ENCODE data around the gene KANSL1. TPM values are rescaled to one million over a fixed set of nuclear protein-coding genes. Genes with fewer than 3 reads are reported as not detected.

KANSL1 gene
- polyA plus RNA-seq, 1 of the 3 experiments (the other 2 are of a cell fraction), result 10.0 TPM

DNA sequence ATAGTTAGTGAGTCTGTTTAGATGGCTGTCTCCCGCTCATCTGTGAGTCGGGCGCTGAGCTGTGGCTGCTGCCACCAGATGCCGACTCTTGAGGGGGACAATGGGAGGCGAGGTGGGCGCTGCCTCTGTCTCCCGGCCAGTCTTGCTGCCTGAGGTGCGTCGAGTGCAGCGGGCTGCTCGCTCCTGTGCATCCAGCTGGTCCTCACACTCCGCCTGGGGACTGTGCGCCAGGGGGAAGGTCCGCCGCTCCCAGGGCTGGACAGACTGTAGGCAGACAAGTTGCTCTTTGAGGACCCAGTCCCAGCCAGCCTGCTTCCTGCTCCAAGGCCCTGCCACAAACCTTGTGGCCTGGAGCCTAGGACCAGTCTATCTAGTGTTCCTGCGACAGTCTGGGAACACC, 161.8 kb downstream of the KANSL1 start:
- H3K9ac ChIP-seq, result no peak overlapping the region
- H3K4me1 ChIP-seq (ENCODE audit: control insufficient read depth in 1 of 2, insufficient read depth in 2 of 2, low read depth in 1 of 2, low read length in 1 of 2), result peaks cover 0 to 14% of the 10 kb centered on the region in 2 experiments; a peak in 1 of 4 replicates
- no peak overlapping the region for H3K27ac ChIP-seq (ENCODE audit: low read depth in 2 of 2, low read length in 1 of 2)
- TF ChIP-seq RAD21 (IDR thresholded peaks at IDR 0.05; ENCODE audit: low read length) (no peak), NFIC (IDR thresholded peaks at IDR 0.05; ENCODE audit: borderline replicate concordance) (no peak), NRF1 (IDR thresholded peaks at IDR 0.05; ENCODE audit: low read depth, low read length) (no peak), SIN3A (IDR thresholded peaks at IDR 0.05; ENCODE audit: borderline replicate concordance, low read depth, low read length) (no peak), SMC3 (IDR thresholded peaks at IDR 0.05; ENCODE audit: low read depth, low read length) (no peak), EP300 (IDR thresholded peaks at IDR 0.05; ENCODE audit: borderline replicate concordance in 1 of 2, low read depth in 1 of 2, low read length in 1 of 2) (no peak), EZH2phosphoT487 (IDR thresholded peaks at IDR 0.05; ENCODE audit: borderline replicate concordance, low read depth) (no peak), CHD2 (IDR thresholded peaks at IDR 0.05; ENCODE audit: low read length, partially characterized antibody) (no peak), MEF2A (IDR thresholded peaks at IDR 0.05; ENCODE audit: borderline replicate concordance, low read depth) (no peak), TAF1 (IDR thresholded peaks at IDR 0.05; ENCODE audit: borderline replicate concordance, low read depth, low read length) (no peak)
- TF ChIP-seq, protein P1, sequence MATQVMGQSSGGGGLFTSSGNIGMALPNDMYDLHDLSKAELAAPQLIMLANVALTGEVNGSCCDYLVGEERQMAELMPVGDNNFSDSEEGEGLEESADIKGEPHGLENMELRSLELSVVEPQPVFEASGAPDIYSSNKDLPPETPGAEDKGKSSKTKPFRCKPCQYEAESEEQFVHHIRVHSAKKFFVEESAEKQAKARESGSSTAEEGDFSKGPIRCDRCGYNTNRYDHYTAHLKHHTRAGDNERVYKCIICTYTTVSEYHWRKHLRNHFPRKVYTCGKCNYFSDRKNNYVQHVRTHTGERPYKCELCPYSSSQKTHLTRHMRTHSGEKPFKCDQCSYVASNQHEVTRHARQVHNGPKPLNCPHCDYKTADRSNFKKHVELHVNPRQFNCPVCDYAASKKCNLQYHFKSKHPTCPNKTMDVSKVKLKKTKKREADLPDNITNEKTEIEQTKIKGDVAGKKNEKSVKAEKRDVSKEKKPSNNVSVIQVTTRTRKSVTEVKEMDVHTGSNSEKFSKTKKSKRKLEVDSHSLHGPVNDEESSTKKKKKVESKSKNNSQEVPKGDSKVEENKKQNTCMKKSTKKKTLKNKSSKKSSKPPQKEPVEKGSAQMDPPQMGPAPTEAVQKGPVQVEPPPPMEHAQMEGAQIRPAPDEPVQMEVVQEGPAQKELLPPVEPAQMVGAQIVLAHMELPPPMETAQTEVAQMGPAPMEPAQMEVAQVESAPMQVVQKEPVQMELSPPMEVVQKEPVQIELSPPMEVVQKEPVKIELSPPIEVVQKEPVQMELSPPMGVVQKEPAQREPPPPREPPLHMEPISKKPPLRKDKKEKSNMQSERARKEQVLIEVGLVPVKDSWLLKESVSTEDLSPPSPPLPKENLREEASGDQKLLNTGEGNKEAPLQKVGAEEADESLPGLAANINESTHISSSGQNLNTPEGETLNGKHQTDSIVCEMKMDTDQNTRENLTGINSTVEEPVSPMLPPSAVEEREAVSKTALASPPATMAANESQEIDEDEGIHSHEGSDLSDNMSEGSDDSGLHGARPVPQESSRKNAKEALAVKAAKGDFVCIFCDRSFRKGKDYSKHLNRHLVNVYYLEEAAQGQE (IDR thresholded peaks at IDR 0.05; ENCODE audit: low read depth, low read length), result no peak
- CTCF ChIA-PET, result interaction anchor here (0.6 to 6.9 kb wide), 3 partner anchors 13 to 161 kb away, joined by 3 to 50 read pairs (median 4); partner anchors contain the start of gene KANSL1
- peaks cover 4% of the 10 kb centered on the region for H4K20me1 ChIP-seq (ENCODE audit: insufficient read depth)
- 94% methylated on average over 7 of the region's 16 CpGs for WGBS (ENCODE audit: low lambda C conversion rate)
- no peaks in the 10 kb centered on the region for H3K79me2 ChIP-seq (ENCODE audit: insufficient read depth)
- no peak overlapping the region for H3K4me2 ChIP-seq
- H3F3A ChIP-seq (replicated peaks; ENCODE audit: insufficient read depth), result peaks cover 11% of the 10 kb centered on the region
- no peak overlapping the region for H3K4me3 ChIP-seq (ENCODE audit: low read depth in 2 of 2, low read length in 1 of 2)
- H2AFZ ChIP-seq (ENCODE audit: low read depth), result no peak overlapping the region
- H3K9me2 ChIP-seq, result no peaks in the 10 kb centered on the region
- H3K9me3 ChIP-seq, result no peaks in the 10 kb centered on the region
- no peak for DNase-seq
- H3K36me3 ChIP-seq (replicated peaks in 1 of 2; ENCODE audit: control insufficient read depth in 1 of 2, insufficient read depth in 2 of 2, low read length in 1 of 2), result peaks cover 81 to 99% of the 10 kb centered on the region in 2 experiments
- no peaks in the 10 kb centered on the region for H3K27me3 ChIP-seq (ENCODE audit: insufficient read depth)
- POLR2A ChIA-PET, result interaction anchor here (0.7 kb wide), 1 partner anchor 249 kb away, joined by 4 read pairs; no protein-coding TSS in a partner anchor

DNA sequence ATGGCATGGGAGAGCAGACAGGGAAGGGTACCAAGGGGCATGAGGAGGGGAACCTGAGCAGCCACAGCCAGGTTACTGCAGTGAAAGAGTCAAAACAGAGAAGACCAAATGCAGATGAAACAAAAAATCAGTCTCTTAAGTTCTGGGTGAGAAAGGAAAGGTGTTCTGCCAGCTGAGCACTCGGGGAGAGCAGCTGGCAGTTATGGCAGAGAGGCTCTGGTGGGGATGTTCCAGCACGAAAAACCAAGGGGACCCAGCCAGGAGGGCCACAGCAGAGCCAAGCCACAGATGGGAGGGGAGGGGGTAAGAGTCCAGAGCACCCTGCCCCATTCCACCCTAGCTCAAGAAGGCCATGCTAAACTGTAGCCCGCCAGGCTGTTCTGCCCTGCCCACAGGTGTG, 162.5 kb downstream of the KANSL1 start:
- ChIA-PET CTCF (interaction anchor here (0.5 to 6.9 kb wide), 4 partner anchors 13 to 162 kb away, joined by 3 to 50 read pairs (median 4); partner anchors contain the start of gene KANSL1), POLR2A (no interaction called here)
- Histone ChIP-seq H2AFZ (ENCODE audit: low read depth) (no peak overlapping the region), H3K27ac (ENCODE audit: low read depth in 2 of 2, low read length in 1 of 2) (no peak overlapping the region; a peak in 1 of 4 replicates), H3F3A (replicated peaks; ENCODE audit: insufficient read depth) (peaks cover 11% of the 10 kb centered on the region), H3K4me1 (ENCODE audit: control insufficient read depth in 1 of 2, insufficient read depth in 2 of 2, low read depth in 1 of 2, low read length in 1 of 2) (peaks cover 0 to 14% of the 10 kb centered on the region in 2 experiments; a peak in 1 of 4 replicates), H3K79me2 (ENCODE audit: insufficient read depth) (no peaks in the 10 kb centered on the region), H3K36me3 (replicated peaks in 1 of 2; ENCODE audit: control insufficient read depth in 1 of 2, insufficient read depth in 2 of 2, low read length in 1 of 2) (peaks cover 74 to 99% of the 10 kb centered on the region in 2 experiments), H3K27me3 (ENCODE audit: insufficient read depth) (no peaks in the 10 kb centered on the region), H4K20me1 (ENCODE audit: insufficient read depth) (peaks cover 4% of the 10 kb centered on the region), H3K9me2 (no peaks in the 10 kb centered on the region), H3K9me3 (no peaks in the 10 kb centered on the region), H3K9ac (no peak overlapping the region), H3K4me3 (ENCODE audit: low read depth in 2 of 2, low read length in 1 of 2) (no peak overlapping the region), H3K4me2 (no peak overlapping the region)
- DNase-seq, result no peak
- 93% methylated on average over 3 of the region's 3 CpGs for WGBS (ENCODE audit: low lambda C conversion rate)
- TF ChIP-seq RXRA (IDR thresholded peaks at IDR 0.05; ENCODE audit: borderline replicate concordance, low read depth) (no peak), EZH2phosphoT487 (IDR thresholded peaks at IDR 0.05; ENCODE audit: borderline replicate concordance, low read depth) (no peak), TEAD4 (IDR thresholded peaks at IDR 0.05; ENCODE audit: borderline replicate concordance, insufficient read depth) (no peak), RAD21 (IDR thresholded peaks at IDR 0.05; ENCODE audit: low read length) (no peak), YY1 (IDR thresholded peaks at IDR 0.05; ENCODE audit: low read depth) (no peak), ELF1 (IDR thresholded peaks at IDR 0.05) (no peak), MEF2A (IDR thresholded peaks at IDR 0.05; ENCODE audit: borderline replicate concordance, low read depth) (no peak), TAF1 (IDR thresholded peaks at IDR 0.05; ENCODE audit: borderline replicate concordance, low read depth, low read length) (no peak), MXI1 (IDR thresholded peaks at IDR 0.05; ENCODE audit: low read depth, low read length) (no peak), FOXM1 (IDR thresholded peaks at IDR 0.05; ENCODE audit: low read depth) (no peak), SMC3 (IDR thresholded peaks at IDR 0.05; ENCODE audit: low read depth, low read length) (no peak), RFX5 (IDR thresholded peaks at IDR 0.05; ENCODE audit: low read length) (no peak), CHD2 (IDR thresholded peaks at IDR 0.05; ENCODE audit: low read length, partially characterized antibody) (no peak)
- TF ChIP-seq, protein P1 (IDR thresholded peaks at IDR 0.05; ENCODE audit: low read depth, low read length), result no peak
- TF ChIP-seq, protein P2, sequence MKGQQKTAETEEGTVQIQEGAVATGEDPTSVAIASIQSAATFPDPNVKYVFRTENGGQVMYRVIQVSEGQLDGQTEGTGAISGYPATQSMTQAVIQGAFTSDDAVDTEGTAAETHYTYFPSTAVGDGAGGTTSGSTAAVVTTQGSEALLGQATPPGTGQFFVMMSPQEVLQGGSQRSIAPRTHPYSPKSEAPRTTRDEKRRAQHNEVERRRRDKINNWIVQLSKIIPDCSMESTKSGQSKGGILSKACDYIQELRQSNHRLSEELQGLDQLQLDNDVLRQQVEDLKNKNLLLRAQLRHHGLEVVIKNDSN (IDR thresholded peaks at IDR 0.05; ENCODE audit: borderline replicate concordance, low read depth), result no peak
